GM12891 (cell line): ENCODE data around the gene ZBTB14.

Experiments used
- POLR2A ChIP-seq: IDR thresholded peaks from 2 replicates; pipeline ENCODE4 v1.6.1; 2011; ENCODE audit warnings: low read depth, low read length, control low read depth
- POLR2AphosphoS5 ChIP-seq: IDR thresholded peaks from 2 replicates; pipeline ENCODE4 v1.6.1; 2011; ENCODE audit warnings: low read depth, low read length, control low read depth
- SPI1 ChIP-seq: IDR thresholded peaks from 2 replicates; pipeline ENCODE4 v1.6.1; 2011; ENCODE audit warnings: low read depth, low read length, control low read depth
- TAF1 ChIP-seq: IDR thresholded peaks from 2 replicates; pipeline ENCODE4 v1.6.1; 2011; ENCODE audit warnings: low read depth, low read length, control low read depth

- TF ChIP-seq POLR2AphosphoS5 (peak; percentile 2; the same call in 1 of the 2 replicates), TAF1 (no peak), POLR2A (no peak), SPI1 (no peak)
Observed at GRCh38 chr18:5296706-5297320, 1.3 kb upstream of the ZBTB14 start.
